ENCODE measurements around the gene VMO1.

The VMO1 gene

GRCh38 chr17:4743898-4744297, 42.3 kb downstream of the VMO1 start:
- Histone ChIP-seq H3K4me2 (ENCODE audit: low read length) (no peak overlapping the region), H3K4me3 (ENCODE audit: low read length) (no peak overlapping the region), H3K79me1 (ENCODE audit: low read length) (no peaks in the 10 kb centered on the region), H4K8ac (ENCODE audit: low read depth, low read length) (no peak overlapping the region), H3K18ac (ENCODE audit: low read length) (no peak overlapping the region), H3K56ac (ENCODE audit: low read length) (no peak overlapping the region), H3K79me2 (ENCODE audit: control insufficient read depth, insufficient read depth, low read length) (no peaks in the 10 kb centered on the region), H3K36me3 (ENCODE audit: control insufficient read depth, insufficient read depth, low read length) (no peaks in the 10 kb centered on the region), H3K4ac (ENCODE audit: low read depth, low read length) (no peak overlapping the region), H2BK5ac (ENCODE audit: low read length) (no peak overlapping the region), H4K5ac (ENCODE audit: low read length) (no peak overlapping the region), H3K23ac (ENCODE audit: low read length) (no peak overlapping the region), H2BK15ac (replicated peaks; ENCODE audit: low read depth) (no peak overlapping the region), H3K27me3 (ENCODE audit: insufficient read depth, low read length, poor library complexity) (peaks cover 23% of the 10 kb centered on the region), H3K9ac (ENCODE audit: low read length) (no peak overlapping the region), H2BK120ac (ENCODE audit: low read depth, low read length) (no peak overlapping the region), H3K27ac (ENCODE audit: low read depth, low read length) (no peak overlapping the region), H2AK5ac (ENCODE audit: low read length) (no peak overlapping the region), H3K4me1 (ENCODE audit: control insufficient read depth, low read depth, low read length) (no peaks in the 10 kb centered on the region)
- no peak for DNase-seq
- no CpG with 5 or more reads among the region's 9 CpGs for whole genome bisulfite sequencing (ENCODE audit: extremely low coverage, insufficient coverage, low lambda C conversion rate)

GRCh38 chr17:4743216-4743615, 42.9 kb downstream of the VMO1 start:
- no peak overlapping the region for H3K4me2 ChIP-seq (ENCODE audit: low read length)
- no peak overlapping the region for H2AK5ac ChIP-seq (ENCODE audit: low read length)
- H3K4me3 ChIP-seq (ENCODE audit: low read length) = no peak overlapping the region
- peaks cover 30% of the 10 kb centered on the region for H3K27me3 ChIP-seq (ENCODE audit: insufficient read depth, low read length, poor library complexity)
- H2BK5ac ChIP-seq (ENCODE audit: low read length) = no peak overlapping the region
- H3K79me2 ChIP-seq (ENCODE audit: control insufficient read depth, insufficient read depth, low read length) = no peaks in the 10 kb centered on the region
- no CpG with 5 or more reads among the region's 8 CpGs for WGBS (ENCODE audit: extremely low coverage, insufficient coverage, low lambda C conversion rate)
- no peak overlapping the region for H4K8ac ChIP-seq (ENCODE audit: low read depth, low read length)
- no peaks in the 10 kb centered on the region for H3K4me1 ChIP-seq (ENCODE audit: control insufficient read depth, low read depth, low read length)
- H3K36me3 ChIP-seq (ENCODE audit: control insufficient read depth, insufficient read depth, low read length) = no peaks in the 10 kb centered on the region
- no peak overlapping the region for H3K9ac ChIP-seq (ENCODE audit: low read length)
- no peak overlapping the region for H3K56ac ChIP-seq (ENCODE audit: low read length)
- H4K5ac ChIP-seq (ENCODE audit: low read length) = no peak overlapping the region
- no peak for DNase-seq
- H2BK120ac ChIP-seq (ENCODE audit: low read depth, low read length) = no peak overlapping the region
- no peaks in the 10 kb centered on the region for H3K79me1 ChIP-seq (ENCODE audit: low read length)
- H3K4ac ChIP-seq (ENCODE audit: low read depth, low read length) = no peak overlapping the region
- H2BK15ac ChIP-seq (replicated peaks; ENCODE audit: low read depth) = no peak overlapping the region
- no peak overlapping the region for H3K18ac ChIP-seq (ENCODE audit: low read length)
- no peak overlapping the region for H3K27ac ChIP-seq (ENCODE audit: low read depth, low read length)
- H3K23ac ChIP-seq (ENCODE audit: low read length) = no peak overlapping the region

GRCh38 chr17:4742629-4743028, 43.5 kb downstream of the VMO1 start:
- Histone ChIP-seq H3K4me3 (ENCODE audit: low read length) (no peak overlapping the region), H3K56ac (ENCODE audit: low read length) (no peak overlapping the region), H3K79me1 (ENCODE audit: low read length) (no peaks in the 10 kb centered on the region), H3K4ac (ENCODE audit: low read depth, low read length) (no peak overlapping the region), H2AK5ac (ENCODE audit: low read length) (no peak overlapping the region), H2BK120ac (ENCODE audit: low read depth, low read length) (no peak overlapping the region), H3K4me1 (ENCODE audit: control insufficient read depth, low read depth, low read length) (no peaks in the 10 kb centered on the region), H4K8ac (ENCODE audit: low read depth, low read length) (no peak overlapping the region), H3K79me2 (ENCODE audit: control insufficient read depth, insufficient read depth, low read length) (no peaks in the 10 kb centered on the region), H3K4me2 (ENCODE audit: low read length) (no peak overlapping the region), H3K27ac (ENCODE audit: low read depth, low read length) (no peak overlapping the region), H2BK5ac (ENCODE audit: low read length) (no peak overlapping the region), H3K27me3 (ENCODE audit: insufficient read depth, low read length, poor library complexity) (peaks cover 32% of the 10 kb centered on the region), H3K9ac (ENCODE audit: low read length) (no peak overlapping the region), H3K36me3 (ENCODE audit: control insufficient read depth, insufficient read depth, low read length) (no peaks in the 10 kb centered on the region), H4K5ac (ENCODE audit: low read length) (no peak overlapping the region), H3K18ac (ENCODE audit: low read length) (no peak overlapping the region), H3K23ac (ENCODE audit: low read length) (no peak overlapping the region), H2BK15ac (replicated peaks; ENCODE audit: low read depth) (no peak overlapping the region)
- no CpG with 5 or more reads among the region's 10 CpGs for WGBS (ENCODE audit: extremely low coverage, insufficient coverage, low lambda C conversion rate)
- DNase-seq = no peak

DNA sequence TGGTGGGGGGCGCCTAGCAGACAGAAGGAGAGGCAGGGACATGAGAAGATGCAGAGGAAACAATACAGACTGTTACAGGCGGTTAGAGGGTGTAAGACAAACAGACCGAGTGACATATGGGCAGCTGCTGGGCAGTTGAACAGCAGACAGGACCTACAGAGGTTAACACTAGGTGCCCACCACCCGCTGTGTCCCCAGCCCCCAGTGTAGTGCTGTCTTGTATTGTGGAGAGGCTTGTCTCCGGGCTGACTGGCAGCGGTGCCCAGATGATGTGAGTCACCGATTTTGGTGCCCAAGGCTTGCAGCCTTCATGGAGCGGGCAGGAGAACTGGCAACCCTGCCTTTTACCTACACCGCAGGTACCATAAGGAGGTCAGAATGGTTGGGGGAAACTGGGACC, 44.0 kb downstream of the VMO1 start:
- Histone ChIP-seq H3K79me1 (ENCODE audit: low read length) (no peaks in the 10 kb centered on the region), H3K56ac (ENCODE audit: low read length) (no peak overlapping the region), H4K8ac (ENCODE audit: low read depth, low read length) (no peak overlapping the region), H3K4ac (ENCODE audit: low read depth, low read length) (no peak overlapping the region), H3K4me1 (ENCODE audit: control insufficient read depth, low read depth, low read length) (no peaks in the 10 kb centered on the region), H3K4me3 (ENCODE audit: low read length) (no peak overlapping the region), H3K36me3 (ENCODE audit: control insufficient read depth, insufficient read depth, low read length) (no peaks in the 10 kb centered on the region), H2AK5ac (ENCODE audit: low read length) (no peak overlapping the region), H2BK15ac (replicated peaks; ENCODE audit: low read depth) (no peak overlapping the region), H3K27ac (ENCODE audit: low read depth, low read length) (no peak overlapping the region), H3K79me2 (ENCODE audit: control insufficient read depth, insufficient read depth, low read length) (no peaks in the 10 kb centered on the region), H3K4me2 (ENCODE audit: low read length) (no peak overlapping the region), H2BK120ac (ENCODE audit: low read depth, low read length) (no peak overlapping the region), H4K5ac (ENCODE audit: low read length) (no peak overlapping the region), H3K23ac (ENCODE audit: low read length) (no peak overlapping the region), H3K9ac (ENCODE audit: low read length) (no peak overlapping the region), H3K18ac (ENCODE audit: low read length) (no peak overlapping the region), H3K27me3 (ENCODE audit: insufficient read depth, low read length, poor library complexity) (peaks cover 32% of the 10 kb centered on the region), H2BK5ac (ENCODE audit: low read length) (no peak overlapping the region)
- WGBS (ENCODE audit: extremely low coverage, insufficient coverage, low lambda C conversion rate) = no CpG with 5 or more reads among the region's 9 CpGs
- no peak for DNase-seq

- Histone ChIP-seq H3K27me3 (ENCODE audit: insufficient read depth, low read length, poor library complexity) (peaks cover 32% of the 10 kb centered on the region), H3K79me2 (ENCODE audit: control insufficient read depth, insufficient read depth, low read length) (no peaks in the 10 kb centered on the region), H3K56ac (ENCODE audit: low read length) (no peak overlapping the region)
Observed at GRCh38 chr17:4741544-4741943, 44.6 kb downstream of the VMO1 start.

GRCh38 chr17:4740584-4740983, 45.6 kb downstream of the VMO1 start:
- Histone ChIP-seq H3K4me1 (ENCODE audit: control insufficient read depth, low read depth, low read length) (no peaks in the 10 kb centered on the region), H3K79me1 (ENCODE audit: low read length) (no peaks in the 10 kb centered on the region), H3K4me3 (ENCODE audit: low read length) (no peak overlapping the region), H3K4me2 (ENCODE audit: low read length) (no peak overlapping the region), H3K4ac (ENCODE audit: low read depth, low read length) (no peak overlapping the region), H3K56ac (ENCODE audit: low read length) (no peak overlapping the region), H3K9ac (ENCODE audit: low read length) (no peak overlapping the region), H3K27ac (ENCODE audit: low read depth, low read length) (no peak overlapping the region), H3K27me3 (ENCODE audit: insufficient read depth, low read length, poor library complexity) (peaks cover 35% of the 10 kb centered on the region), H4K8ac (ENCODE audit: low read depth, low read length) (no peak overlapping the region), H2BK5ac (ENCODE audit: low read length) (no peak overlapping the region), H3K18ac (ENCODE audit: low read length) (no peak overlapping the region), H2BK120ac (ENCODE audit: low read depth, low read length) (no peak overlapping the region), H3K36me3 (ENCODE audit: control insufficient read depth, insufficient read depth, low read length) (no peaks in the 10 kb centered on the region), H3K79me2 (ENCODE audit: control insufficient read depth, insufficient read depth, low read length) (no peaks in the 10 kb centered on the region), H3K23ac (ENCODE audit: low read length) (no peak overlapping the region), H2AK5ac (ENCODE audit: low read length) (no peak overlapping the region), H2BK15ac (replicated peaks; ENCODE audit: low read depth) (no peak overlapping the region), H4K5ac (ENCODE audit: low read length) (no peak overlapping the region)
- DNase-seq = no peak
- no CpG with 5 or more reads among the region's 8 CpGs for WGBS (ENCODE audit: extremely low coverage, insufficient coverage, low lambda C conversion rate)

More at GRCh38 chr17:4741544-4741943, 44.6 kb downstream of the VMO1 start:
- H3K4me1 ChIP-seq (ENCODE audit: control insufficient read depth, low read depth, low read length) = no peaks in the 10 kb centered on the region
- no CpG with 5 or more reads among the region's 8 CpGs for WGBS (ENCODE audit: extremely low coverage, insufficient coverage, low lambda C conversion rate)
- H4K8ac ChIP-seq (ENCODE audit: low read depth, low read length) = no peak overlapping the region
- no peak overlapping the region for H3K4me2 ChIP-seq (ENCODE audit: low read length)
- no peak overlapping the region for H3K27ac ChIP-seq (ENCODE audit: low read depth, low read length)
- no peaks in the 10 kb centered on the region for H3K36me3 ChIP-seq (ENCODE audit: control insufficient read depth, insufficient read depth, low read length)
- H2BK120ac ChIP-seq (ENCODE audit: low read depth, low read length) = no peak overlapping the region
- H3K4me3 ChIP-seq (ENCODE audit: low read length) = no peak overlapping the region
- no peaks in the 10 kb centered on the region for H3K79me1 ChIP-seq (ENCODE audit: low read length)
- no peak overlapping the region for H3K23ac ChIP-seq (ENCODE audit: low read length)
- H3K9ac ChIP-seq (ENCODE audit: low read length) = no peak overlapping the region
- H4K5ac ChIP-seq (ENCODE audit: low read length) = no peak overlapping the region
- DNase-seq = no peak
- H2AK5ac ChIP-seq (ENCODE audit: low read length) = no peak overlapping the region
- no peak overlapping the region for H2BK15ac ChIP-seq (replicated peaks; ENCODE audit: low read depth)
- H3K4ac ChIP-seq (ENCODE audit: low read depth, low read length) = no peak overlapping the region
- H2BK5ac ChIP-seq (ENCODE audit: low read length) = no peak overlapping the region
- no peak overlapping the region for H3K18ac ChIP-seq (ENCODE audit: low read length)
